ENCODE measurements around the gene APOA4.

DNA sequence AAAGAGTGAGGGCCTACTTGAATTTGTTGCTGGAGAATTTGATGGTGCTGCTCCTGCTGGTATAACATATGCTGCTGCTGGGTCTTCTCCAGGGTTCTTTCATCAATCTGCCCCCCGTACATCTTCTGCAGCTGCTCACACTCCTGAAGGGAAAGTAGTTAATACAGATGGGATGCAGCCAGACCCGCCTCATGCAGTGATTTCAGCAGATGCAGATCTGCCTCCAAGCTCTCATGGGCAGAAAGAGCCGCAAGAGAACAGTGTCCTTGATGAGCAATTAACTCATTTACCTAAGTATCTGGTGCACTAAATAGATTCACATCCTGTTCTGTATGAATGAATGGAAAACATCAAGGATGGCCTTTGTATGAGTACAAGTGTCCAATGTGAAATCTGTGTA is 39.1 kb upstream of the APOA4 start:
- TF ChIP-seq, protein P1, sequence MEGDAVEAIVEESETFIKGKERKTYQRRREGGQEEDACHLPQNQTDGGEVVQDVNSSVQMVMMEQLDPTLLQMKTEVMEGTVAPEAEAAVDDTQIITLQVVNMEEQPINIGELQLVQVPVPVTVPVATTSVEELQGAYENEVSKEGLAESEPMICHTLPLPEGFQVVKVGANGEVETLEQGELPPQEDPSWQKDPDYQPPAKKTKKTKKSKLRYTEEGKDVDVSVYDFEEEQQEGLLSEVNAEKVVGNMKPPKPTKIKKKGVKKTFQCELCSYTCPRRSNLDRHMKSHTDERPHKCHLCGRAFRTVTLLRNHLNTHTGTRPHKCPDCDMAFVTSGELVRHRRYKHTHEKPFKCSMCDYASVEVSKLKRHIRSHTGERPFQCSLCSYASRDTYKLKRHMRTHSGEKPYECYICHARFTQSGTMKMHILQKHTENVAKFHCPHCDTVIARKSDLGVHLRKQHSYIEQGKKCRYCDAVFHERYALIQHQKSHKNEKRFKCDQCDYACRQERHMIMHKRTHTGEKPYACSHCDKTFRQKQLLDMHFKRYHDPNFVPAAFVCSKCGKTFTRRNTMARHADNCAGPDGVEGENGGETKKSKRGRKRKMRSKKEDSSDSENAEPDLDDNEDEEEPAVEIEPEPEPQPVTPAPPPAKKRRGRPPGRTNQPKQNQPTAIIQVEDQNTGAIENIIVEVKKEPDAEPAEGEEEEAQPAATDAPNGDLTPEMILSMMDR (IDR thresholded peaks at IDR 0.05), result no peak
- no peak for TF ChIP-seq RCOR1 (IDR thresholded peaks at IDR 0.05; ENCODE audit: low read depth, low read length)
- TF ChIP-seq RNF2 (IDR thresholded peaks at IDR 0.05; ENCODE audit: borderline replicate concordance, low read depth), result no peak
- TF ChIP-seq SMC3 (IDR thresholded peaks at IDR 0.05), result no peak
- no peak for TF ChIP-seq HDAC2 (IDR thresholded peaks at IDR 0.05)
- TF ChIP-seq, protein P2, sequence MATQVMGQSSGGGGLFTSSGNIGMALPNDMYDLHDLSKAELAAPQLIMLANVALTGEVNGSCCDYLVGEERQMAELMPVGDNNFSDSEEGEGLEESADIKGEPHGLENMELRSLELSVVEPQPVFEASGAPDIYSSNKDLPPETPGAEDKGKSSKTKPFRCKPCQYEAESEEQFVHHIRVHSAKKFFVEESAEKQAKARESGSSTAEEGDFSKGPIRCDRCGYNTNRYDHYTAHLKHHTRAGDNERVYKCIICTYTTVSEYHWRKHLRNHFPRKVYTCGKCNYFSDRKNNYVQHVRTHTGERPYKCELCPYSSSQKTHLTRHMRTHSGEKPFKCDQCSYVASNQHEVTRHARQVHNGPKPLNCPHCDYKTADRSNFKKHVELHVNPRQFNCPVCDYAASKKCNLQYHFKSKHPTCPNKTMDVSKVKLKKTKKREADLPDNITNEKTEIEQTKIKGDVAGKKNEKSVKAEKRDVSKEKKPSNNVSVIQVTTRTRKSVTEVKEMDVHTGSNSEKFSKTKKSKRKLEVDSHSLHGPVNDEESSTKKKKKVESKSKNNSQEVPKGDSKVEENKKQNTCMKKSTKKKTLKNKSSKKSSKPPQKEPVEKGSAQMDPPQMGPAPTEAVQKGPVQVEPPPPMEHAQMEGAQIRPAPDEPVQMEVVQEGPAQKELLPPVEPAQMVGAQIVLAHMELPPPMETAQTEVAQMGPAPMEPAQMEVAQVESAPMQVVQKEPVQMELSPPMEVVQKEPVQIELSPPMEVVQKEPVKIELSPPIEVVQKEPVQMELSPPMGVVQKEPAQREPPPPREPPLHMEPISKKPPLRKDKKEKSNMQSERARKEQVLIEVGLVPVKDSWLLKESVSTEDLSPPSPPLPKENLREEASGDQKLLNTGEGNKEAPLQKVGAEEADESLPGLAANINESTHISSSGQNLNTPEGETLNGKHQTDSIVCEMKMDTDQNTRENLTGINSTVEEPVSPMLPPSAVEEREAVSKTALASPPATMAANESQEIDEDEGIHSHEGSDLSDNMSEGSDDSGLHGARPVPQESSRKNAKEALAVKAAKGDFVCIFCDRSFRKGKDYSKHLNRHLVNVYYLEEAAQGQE (IDR thresholded peaks at IDR 0.05), result no peak
- no peak for TF ChIP-seq POLR2A (IDR thresholded peaks at IDR 0.05; ENCODE audit: low read length)
- no peak for TF ChIP-seq NFE2L2 (conservative IDR thresholded peaks at IDR 0.05; ENCODE audit: low read length)
- TF ChIP-seq, protein P3, sequence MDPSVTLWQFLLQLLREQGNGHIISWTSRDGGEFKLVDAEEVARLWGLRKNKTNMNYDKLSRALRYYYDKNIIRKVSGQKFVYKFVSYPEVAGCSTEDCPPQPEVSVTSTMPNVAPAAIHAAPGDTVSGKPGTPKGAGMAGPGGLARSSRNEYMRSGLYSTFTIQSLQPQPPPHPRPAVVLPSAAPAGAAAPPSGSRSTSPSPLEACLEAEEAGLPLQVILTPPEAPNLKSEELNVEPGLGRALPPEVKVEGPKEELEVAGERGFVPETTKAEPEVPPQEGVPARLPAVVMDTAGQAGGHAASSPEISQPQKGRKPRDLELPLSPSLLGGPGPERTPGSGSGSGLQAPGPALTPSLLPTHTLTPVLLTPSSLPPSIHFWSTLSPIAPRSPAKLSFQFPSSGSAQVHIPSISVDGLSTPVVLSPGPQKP (IDR thresholded peaks at IDR 0.05; ENCODE audit: low read depth, low read length), result no peak
- TF ChIP-seq ESRRA (IDR thresholded peaks at IDR 0.05; ENCODE audit: borderline replicate concordance, low read length), result no peak
- TF ChIP-seq RAD21 (conservative IDR thresholded peaks at IDR 0.05 in 1 of 2, IDR thresholded peaks at IDR 0.05 in 1 of 2), result no peak
- no peak for TF ChIP-seq FOSL2 (IDR thresholded peaks at IDR 0.05)
- no peak for TF ChIP-seq FOSL2 (CRISPR knock-in tag; IDR thresholded peaks at IDR 0.05)
- no peak for TF ChIP-seq EP300 (IDR thresholded peaks at IDR 0.05)
- no peak for TF ChIP-seq CBX2 (IDR thresholded peaks at IDR 0.05; ENCODE audit: borderline replicate concordance, low read depth)
